ENCODE results near the gene ABCA7.

The ABCA7 gene

DNA sequence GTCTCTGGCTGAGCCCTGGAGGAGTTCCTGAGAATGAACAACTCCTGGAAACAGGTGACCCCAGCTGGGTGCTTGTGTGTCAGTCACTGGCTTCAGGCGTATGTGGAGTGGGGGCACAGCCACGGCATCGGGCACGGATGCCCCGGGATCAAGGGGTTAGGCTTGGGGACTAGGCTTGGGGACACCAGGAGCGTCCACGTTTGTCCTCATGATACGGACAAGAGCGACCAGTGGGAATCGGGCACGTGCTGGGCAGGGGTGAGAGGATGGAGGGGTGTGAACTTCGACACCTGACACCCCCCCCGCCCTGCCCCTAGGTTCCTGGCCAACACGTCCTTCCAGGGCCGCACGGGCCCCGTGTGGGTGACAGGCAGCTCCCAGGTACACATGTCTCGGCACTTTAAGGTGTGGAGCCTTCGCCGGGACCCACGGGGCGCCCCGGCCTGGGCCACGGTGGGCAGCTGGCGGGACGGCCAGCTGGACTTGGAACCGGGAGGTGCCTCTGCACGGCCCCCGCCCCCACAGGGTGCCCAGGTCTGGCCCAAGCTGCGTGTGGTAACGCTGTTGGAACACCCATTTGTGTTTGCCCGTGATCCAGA, 35.6 kb upstream of the ABCA7 start:
- in situ Hi-C loops (cut with HindIII; ENCODE audit: low sequenced_read_pairs) = no loop called here

GRCh38 chr19:1004803-1005664, 34.9 kb upstream of the ABCA7 start:
- in situ Hi-C loops (cut with HindIII; ENCODE audit: low sequenced_read_pairs) = no loop called here

GRCh38 chr19:1006711-1007398, 33.1 kb upstream of the ABCA7 start:
- in situ Hi-C loops (cut with HindIII; ENCODE audit: low sequenced_read_pairs) = no loop called here

DNA sequence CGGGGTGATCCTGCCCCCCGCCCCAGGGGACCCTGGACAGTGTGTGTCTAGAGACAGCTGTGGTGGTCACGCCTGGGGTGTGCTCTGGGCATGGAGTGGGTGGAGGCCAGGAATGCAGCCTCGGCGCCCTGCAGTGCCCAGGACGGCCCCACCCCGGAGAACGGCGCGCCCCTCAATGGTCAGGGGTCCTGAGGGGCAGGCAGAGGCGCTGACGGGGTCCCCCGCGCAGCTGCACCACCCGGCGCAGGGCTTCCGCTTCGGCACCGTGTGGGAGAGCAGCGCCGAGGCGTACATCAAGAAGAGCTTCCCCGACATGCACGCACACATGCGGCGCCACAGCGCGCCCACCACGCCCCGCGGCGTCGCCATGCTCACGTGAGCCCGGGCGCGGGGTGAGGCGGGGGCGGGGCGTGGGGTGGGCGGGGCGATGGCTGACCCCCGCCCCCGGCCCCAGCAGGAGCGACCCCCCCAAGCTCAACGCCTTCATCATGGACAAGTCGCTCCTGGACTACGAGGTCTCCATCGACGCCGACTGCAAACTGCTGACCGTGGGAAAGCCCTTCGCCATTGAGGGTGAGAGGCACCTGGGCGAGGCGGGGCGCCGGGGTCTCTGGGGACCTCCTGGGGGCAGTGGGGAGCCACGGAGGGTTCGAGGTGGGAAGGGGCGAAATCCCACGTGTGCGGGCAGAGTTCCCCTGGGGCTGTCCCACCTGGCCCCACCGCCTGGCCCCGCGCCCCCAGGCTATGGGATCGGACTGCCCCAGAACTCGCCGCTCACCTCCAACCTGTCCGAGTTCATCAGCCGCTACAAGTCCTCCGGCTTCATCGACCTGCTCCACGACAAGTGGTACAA, 32.3 kb upstream of the ABCA7 start:
- in situ Hi-C loops (cut with HindIII; ENCODE audit: low sequenced_read_pairs) = no loop called here

- in situ Hi-C loops (cut with HindIII; ENCODE audit: low sequenced_read_pairs) = no loop called here
Observed at GRCh38 chr19:1008268-1009040, 31.5 kb upstream of the ABCA7 start.

GRCh38 chr19:1009041-1009980, 30.6 kb upstream of the ABCA7 start:
- in situ Hi-C loops (cut with HindIII; ENCODE audit: low sequenced_read_pairs) = no loop called here

DNA sequence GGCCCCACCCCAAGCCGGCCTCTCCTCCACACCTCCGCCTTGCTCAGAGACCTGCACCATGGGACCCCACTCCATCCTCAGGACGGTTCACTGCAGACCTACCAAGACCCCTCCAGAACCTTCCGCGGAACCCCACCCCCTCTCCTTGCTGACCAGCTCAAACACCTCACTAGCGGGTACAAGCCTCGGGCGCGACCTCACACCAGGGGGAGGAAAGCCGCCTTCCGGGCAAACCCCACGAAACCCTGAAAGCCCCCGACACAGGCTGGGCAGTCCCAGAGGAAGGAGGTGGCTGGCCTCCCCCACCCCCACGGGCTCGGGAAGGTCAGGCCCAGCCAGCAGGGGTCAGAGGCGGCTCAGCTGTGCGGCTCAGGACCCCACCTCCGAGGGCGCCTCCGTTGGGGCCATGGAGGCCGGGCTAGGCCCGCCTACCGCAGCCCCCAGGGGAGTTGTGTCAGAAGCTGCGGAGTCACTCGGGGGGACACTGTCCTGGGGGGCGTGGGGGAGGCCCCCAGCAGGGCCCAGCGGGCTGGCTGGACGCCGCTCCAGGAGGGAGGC, 29.8 kb upstream of the ABCA7 start:
- in situ Hi-C loops (cut with HindIII; ENCODE audit: low sequenced_read_pairs) = no loop called here

- in situ Hi-C loops (cut with HindIII; ENCODE audit: low sequenced_read_pairs) = no loop called here
Observed at GRCh38 chr19:1010586-1011510, 29.1 kb upstream of the ABCA7 start.

DNA sequence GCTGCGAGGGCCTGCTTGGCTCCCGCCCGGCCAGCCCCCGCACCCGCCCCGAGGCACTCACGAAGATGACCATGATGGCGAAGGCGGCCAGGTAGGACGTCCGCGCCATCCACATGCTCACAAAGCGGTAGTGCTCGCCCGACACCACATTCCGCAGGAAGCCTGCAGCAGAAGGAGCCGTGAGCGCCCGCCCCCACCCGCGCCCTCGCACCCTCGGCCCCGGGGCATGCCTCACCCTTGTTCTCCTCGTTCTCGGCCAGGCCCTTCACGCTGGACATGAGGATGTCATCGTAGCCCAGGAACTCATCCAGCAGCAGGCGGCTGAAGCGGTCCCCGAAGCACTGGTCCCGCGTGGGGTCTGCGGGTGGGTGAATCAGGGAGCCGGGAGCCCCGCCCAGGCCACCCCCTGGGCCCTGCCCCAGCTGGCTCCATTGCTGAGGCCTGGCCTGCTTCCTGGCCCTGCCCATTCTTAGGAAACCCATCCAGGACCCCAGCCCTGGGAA, 28.0 kb upstream of the ABCA7 start:
- in situ Hi-C loops (cut with HindIII; ENCODE audit: low sequenced_read_pairs) = no loop called here

- in situ Hi-C loops (cut with HindIII; ENCODE audit: low sequenced_read_pairs) = no loop called here
Observed at GRCh38 chr19:1012334-1012733, 27.6 kb upstream of the ABCA7 start.

DNA sequence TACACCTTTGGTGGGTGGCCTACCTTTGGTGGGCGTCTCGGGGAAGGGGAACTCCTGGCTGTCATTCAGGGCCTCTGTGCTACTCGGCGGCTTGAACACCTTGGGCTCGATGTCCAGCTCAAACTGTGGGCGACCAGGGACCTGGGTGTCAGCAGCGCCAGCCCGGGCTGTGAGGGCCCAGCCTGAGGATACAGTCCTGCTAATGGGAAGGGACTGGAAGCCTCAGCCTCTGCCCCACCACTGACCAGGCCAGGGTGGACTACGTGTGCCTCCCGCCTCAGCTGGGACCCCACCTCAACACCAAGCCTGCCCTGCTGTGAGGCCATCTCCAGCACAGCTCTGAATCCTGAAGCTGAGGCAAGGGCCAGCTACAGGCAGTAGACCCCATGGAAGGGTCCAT, 26.7 kb upstream of the ABCA7 start:
- in situ Hi-C loops (cut with HindIII; ENCODE audit: low sequenced_read_pairs) = no loop called here

GRCh38 chr19:1014161-1015060, 25.5 kb upstream of the ABCA7 start:
- in situ Hi-C loops (cut with HindIII; ENCODE audit: low sequenced_read_pairs) = no loop called here

- in situ Hi-C loops (cut with HindIII; ENCODE audit: low sequenced_read_pairs) = no loop called here
Observed at GRCh38 chr19:1015061-1015781, 24.7 kb upstream of the ABCA7 start.

DNA sequence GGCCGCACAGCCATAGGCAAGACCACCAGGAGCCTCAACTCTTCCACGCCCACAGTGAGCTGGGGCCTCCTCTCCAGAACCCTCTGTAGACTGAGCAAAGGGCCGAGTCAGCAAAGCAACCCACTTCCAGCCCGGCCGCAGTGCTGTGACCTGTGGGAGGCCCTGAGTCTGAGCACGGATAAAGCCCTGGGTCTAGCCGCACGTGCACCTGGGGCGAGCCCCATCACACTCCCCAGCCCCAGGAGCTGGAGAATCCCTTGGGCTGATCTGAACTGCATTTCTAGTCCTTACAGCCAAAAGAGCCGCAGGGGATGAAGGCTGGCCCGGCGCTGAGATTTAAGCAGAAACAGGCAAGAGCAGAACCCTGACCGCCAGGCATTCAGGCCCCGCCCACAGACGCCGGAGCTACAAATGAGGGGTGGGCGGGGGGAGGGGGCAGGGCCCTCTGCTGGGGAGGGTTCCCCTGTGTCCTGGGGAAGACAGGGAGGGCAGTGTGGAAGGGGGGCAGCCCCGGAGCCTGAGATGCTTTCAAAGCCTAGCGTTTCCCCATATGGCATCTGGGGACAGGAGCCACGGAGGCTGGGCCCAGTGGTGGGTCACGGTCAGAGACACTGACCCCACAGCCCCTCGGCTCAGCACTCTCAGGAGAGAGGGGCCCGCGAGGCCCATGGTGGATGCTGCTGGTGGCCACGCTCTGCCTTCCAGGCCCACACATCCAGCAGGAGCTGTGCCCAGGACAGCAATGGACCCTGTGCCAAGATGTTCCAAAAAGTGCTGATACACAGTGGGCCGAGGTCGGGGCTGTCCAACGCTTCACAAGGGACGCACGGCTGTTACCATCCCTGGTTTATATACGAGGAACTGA, 23.9 kb upstream of the ABCA7 start:
- in situ Hi-C loops (cut with HindIII; ENCODE audit: low sequenced_read_pairs) = no loop called here

- in situ Hi-C loops (cut with HindIII; ENCODE audit: low sequenced_read_pairs) = no loop called here
Observed at GRCh38 chr19:1016647-1017114, 23.2 kb upstream of the ABCA7 start.
